Transverse colon (tissue), 4 donors: ENCODE measurements around the gene PBX4.

ENCODE experiments used
- EP300 ChIP-seq: sonication (generic); formaldehyde crosslinking; IDR thresholded peaks from one replicate; pipeline ENCODE4 v1.6.1; 2017; ENCODE audit warnings: antibody characterized with exemption, low read depth
- POLR2A ChIP-seq: fragments of 450-650 bp; IDR thresholded peaks from one replicate; pipeline ENCODE4 v1.6.1; 2016; ENCODE audit warnings: antibody characterized with exemption, mild to moderate bottlenecking, moderate library complexity
- POLR2AphosphoS5 ChIP-seq, 3 donors: sonication (generic); formaldehyde crosslinking; IDR thresholded peaks; one replicate each; pipeline ENCODE4 v1.6.1; 2016; ENCODE audit warnings: antibody characterized with exemption in 3 of 3
- TF ChIP-seq, protein P1 (sequence below), 5 experiments: fragments of 200-600 bp in 3 of 5; fragments of 450-650 bp in 2 of 5; sonication (generic) in 3 of 5; IDR thresholded peaks; 1 replicate in 2 of 5; 2 replicates in 3 of 5; pipeline ENCODE4 v1.5.1; 2016 to 2017; ENCODE audit warnings: antibody characterized with exemption in 5 of 5, inconsistent platforms in 3 of 5, mild to moderate bottlenecking in 2 of 5, moderate library complexity in 1 of 5

DNA sequence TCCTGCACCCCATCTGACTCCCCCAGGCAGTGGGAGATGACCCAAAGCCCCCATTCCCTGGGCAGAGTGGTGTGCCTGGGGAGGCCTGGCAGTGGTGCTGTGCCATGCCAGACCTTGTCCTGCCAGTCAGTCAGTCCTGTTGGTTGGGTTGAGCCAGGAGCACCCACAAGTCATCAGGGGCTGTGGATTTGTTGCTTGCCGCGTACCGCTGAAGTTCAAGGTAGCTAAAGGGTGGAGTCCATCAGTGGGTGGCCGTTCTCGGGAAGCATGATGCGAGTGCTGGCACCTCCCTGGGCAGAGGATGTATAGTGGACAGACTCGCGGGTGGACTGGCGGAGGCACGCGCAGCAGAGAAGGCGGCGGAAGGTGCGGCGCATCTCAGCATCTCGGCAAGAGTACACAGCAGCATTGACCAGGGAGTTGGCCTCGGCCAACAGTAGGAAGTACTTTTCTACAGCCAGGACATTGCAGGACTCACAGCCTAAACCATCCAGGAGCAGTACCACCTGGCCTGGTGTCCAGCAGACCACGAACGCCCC is 5.6 kb upstream of the PBX4 start:
- TF ChIP-seq, protein P1, sequence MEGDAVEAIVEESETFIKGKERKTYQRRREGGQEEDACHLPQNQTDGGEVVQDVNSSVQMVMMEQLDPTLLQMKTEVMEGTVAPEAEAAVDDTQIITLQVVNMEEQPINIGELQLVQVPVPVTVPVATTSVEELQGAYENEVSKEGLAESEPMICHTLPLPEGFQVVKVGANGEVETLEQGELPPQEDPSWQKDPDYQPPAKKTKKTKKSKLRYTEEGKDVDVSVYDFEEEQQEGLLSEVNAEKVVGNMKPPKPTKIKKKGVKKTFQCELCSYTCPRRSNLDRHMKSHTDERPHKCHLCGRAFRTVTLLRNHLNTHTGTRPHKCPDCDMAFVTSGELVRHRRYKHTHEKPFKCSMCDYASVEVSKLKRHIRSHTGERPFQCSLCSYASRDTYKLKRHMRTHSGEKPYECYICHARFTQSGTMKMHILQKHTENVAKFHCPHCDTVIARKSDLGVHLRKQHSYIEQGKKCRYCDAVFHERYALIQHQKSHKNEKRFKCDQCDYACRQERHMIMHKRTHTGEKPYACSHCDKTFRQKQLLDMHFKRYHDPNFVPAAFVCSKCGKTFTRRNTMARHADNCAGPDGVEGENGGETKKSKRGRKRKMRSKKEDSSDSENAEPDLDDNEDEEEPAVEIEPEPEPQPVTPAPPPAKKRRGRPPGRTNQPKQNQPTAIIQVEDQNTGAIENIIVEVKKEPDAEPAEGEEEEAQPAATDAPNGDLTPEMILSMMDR (IDR thresholded peaks at IDR 0.05) = no peak
- TF ChIP-seq POLR2A = no peak
- TF ChIP-seq EP300 = no peak
- TF ChIP-seq POLR2AphosphoS5 (IDR thresholded peaks at IDR 0.05) = no peak
